Measurements from ENCODE around the gene ZNF784.
A peak's percentile ranks its signal among the peaks of the same experiment; 100 is the strongest.

Gene ZNF784

DNA sequence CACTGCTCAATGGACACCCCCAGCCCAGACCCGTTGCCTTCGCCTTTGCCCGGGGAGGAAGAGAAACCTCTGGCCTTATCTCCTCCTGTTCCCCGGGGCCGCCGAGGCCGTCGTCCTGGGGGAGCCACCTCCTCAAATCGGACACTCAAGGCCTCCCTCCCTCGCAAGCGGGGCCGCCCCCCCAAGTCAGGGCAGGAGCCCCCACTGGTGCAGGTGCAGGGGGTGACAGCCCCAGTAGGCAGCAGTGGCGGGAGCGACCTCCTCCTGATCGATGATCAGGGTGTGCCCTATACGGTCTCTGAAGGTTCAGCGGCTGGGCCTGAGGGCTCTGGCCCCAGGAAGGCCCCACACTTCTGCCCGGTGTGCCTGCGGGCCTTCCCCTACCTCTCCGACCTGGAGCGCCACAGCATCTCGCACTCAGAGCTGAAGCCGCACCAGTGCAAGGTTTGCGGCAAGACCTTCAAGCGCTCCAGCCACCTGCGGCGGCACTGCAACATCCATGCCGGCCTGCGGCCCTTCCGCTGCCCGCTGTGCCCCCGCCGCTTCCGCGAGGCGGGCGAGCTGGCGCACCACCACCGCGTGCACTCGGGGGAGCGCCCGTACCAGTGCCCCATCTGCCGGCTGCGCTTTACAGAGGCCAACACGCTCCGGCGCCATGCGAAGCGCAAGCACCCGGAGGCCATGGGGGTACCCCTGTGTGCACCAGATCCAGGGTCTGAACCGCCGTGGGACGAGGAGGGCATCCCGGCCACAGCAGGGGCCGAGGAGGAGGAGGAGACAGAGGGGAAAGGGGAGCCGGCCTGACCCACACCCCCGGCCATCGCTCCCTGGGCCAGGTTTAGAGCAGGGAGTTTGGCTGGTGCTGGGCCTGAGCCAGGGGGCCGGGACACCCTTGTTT, 22.0 kb downstream of the ZNF784 start:
- DNase-seq (ENCODE audit: low read depth in 3 of 3), result no peak

DNA sequence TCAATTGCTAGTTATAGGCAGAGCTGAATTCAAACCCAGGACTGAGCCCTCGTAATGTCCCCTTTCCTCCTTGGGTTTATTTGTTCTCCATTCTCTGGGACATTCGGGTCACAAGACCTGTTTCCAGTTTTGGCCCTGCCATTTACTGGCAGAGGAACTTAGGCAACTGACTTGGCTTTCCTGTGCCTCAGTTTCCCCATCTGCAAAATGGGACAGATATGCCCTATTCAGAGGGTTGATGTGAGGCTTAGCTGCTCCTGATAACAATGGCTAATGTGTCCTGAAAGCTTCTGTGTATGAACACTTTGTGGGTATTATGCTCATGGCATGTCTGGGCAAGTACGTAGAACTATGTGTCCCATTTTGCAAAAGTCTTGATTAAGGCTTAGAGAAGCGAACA, 23.3 kb downstream of the ZNF784 start:
- no peak for DNase-seq (ENCODE audit: low read depth in 3 of 3)

DNA sequence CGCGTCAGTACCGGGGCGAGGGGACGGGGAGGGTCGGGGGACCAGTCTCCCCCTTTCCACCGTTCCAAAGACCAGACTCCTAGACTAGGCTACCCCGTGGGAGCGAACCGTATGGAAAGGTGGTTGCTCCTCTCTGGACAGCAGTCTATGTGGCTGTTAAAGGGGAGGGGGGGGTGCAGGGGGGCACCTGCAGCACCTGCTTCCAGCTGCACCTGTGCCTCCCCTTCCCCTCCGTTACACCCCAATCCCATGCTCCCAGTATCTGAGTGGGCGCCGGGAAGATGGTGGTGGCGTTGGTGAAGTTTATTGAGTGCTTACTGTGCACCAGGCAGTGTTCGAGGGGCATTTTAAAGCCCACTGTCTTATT, 23.7 kb downstream of the ZNF784 start:
- no peak for DNase-seq (ENCODE audit: low read depth in 3 of 3)

DNA sequence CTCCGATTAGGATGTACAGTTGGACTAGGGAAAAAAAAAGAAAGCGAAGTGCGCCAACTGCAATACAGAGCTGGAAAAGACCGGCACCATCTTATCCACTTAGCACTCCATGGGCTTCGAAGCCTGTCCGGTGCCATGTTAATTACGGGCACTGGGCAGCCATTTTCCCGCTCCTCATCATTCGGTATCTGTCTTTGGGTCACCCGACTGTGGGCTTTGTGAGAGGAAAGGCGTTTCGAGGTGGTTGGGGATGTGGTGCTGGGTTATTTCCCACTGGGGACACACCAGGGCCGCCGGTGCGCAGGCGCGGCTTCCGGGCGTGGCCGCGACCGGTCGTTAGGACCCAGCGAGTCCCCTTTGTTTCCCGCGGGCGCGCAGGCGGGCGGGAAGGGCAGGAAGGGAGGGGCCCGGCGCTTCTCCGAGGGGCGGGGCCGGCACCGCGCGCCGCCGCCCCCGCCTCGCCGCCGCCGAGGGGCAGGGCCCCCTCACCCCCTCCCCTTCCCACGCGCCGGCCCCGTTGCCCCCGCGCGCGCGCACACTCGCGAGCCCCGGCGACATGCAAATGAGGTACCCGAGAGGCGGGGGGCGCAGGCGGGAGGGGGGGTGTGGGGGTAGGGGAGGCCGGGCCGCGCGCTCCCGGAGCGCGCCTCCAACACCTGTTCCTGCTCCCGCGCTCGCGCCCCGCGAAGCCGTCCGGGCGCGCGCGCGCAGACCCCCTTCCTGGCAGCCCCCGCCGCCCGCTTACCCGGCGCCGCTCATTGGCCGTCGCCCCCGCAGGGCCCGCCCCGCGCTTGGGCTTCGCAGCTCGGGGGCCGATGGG, 24.3 kb downstream of the ZNF784 start, which contains the start of gene ZNF524:
Gene ZNF524 (plus strand): TSS at position 447 of the 820 bp plus-strand sequence. CDS start 1,825 bp downstream, outside the sequence.
- peak; percentile 68 to 80 (median 72) for DNase-seq (ENCODE audit: low read depth in 3 of 3)

DNA sequence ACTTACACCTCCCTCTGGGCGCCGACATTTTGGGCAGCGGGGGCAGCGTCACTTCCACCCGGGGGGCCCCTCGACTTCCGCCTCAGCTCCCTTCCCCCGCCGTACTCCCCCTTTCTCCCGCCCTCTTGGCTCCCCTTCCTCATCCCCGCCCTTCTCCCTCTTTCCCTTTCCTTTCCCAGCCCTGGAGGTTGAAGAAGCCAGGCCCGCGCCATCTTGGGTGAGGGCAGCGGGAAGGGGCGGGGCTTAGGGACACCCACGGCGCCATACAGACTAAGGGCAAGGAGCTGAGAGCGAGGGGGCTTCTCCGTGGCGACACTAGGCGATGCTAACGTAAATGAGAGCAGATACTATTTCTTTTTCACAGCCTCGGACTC, 24.9 kb downstream of the ZNF784 start, which contains the start of gene FIZ1:
Gene FIZ1 (minus strand): TSS at position 50 of the 374 bp plus-strand sequence. CDS start 1,652 bp downstream, outside the sequence.
- peak; percentile 93 to 95 (median 95) for DNase-seq (ENCODE audit: low read depth in 3 of 3)

DNA sequence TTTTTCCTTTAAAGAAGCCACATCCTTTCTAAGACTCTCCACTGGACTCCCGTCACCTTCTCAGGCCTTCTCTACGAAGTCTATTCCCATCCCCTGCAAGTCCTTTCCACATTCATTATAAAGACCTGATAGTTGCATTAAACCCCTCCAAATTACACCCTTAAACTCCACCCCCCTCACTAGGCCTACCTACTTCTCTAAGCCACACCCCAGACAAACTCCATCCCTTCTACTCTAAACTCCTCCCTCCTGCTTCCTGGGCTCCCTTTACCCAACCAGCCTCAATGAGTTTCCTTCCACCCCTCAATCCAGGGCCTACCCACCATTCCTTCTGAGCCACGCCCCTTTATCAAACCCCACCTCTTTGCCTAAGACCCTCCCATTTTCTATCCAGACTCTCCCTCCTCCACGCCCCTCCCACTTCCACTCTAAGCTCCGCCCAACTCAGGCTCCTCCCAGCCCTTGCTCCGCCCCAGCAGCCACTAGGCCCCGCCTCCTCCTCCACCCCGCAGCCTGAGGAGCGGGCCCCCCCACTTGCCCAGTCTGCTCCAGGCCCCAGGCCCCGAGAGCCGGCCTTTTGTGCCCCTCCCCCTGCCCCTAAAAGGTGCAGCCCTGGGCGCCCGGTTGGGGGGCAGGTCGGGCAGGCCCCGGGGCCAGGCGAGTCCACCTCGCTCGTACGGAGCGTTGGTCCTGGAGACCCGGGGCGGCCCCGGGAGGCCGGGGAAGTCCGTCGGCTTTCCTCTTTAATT, 25.5 kb downstream of the ZNF784 start:
- DNase-seq (ENCODE audit: low read depth in 3 of 3), result peak; percentile 89 to 95 (median 92)

DNA sequence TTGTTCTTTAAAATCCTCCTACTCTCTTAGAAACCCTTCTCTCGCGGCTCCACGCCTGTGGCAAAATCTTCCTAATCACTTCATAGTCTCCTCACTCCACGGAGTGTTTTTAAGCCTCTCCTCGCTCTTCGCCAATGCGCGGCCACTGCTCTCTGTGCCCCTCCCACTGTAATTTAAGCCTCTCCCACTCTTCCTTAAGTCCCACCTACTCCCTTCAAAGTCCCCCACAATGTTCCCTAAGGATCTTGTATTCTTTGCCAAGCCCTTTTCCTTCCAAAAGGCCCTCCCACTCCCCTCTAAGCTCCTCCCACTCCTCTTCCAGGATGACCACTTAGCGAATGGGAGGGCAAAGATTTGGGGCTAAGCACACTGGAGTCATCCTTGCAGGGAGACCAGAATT, 26.3 kb downstream of the ZNF784 start:
- no peak for DNase-seq (ENCODE audit: low read depth in 3 of 3)

DNA sequence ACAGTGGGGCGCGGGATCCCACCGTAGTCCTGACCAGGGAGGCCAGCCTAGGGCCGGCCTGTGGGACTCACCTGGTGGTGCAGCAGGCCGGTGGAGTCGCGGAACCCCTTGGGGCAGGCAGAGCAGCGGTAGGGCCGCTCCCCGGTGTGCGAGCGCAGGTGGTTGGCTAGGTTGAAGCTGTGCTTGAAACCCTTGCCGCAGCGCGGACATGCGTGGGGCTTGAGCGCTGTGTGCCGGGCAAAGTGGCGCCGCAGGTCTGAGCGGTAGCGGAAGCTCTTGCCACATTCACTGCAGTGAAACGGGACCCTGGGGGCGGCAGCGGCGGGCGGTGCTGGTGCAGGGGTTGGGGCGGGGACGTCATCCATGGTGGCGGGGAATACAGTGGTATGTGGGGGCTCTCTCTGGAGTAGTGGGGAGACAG, 26.9 kb downstream of the ZNF784 start:
- no peak for DNase-seq (ENCODE audit: low read depth in 3 of 3)

DNA sequence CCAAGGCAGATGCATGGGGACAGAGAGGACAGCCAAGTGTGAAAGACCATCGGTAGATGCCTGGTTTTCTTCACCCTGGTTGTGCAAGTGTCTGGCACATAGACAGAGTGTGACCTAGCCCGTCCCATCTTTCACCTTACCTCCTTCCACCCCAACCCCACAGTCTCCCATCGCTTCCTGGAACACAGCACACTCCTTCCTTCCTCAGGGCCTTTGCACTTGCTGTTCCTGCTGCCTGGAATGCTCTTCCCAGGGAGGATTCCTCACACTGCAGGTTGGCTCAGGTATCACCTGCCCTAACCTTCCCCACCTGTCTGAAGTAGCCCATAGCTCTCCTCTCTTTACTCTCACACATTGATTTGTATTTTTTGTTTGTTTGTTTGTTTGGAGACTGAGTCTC, 28.1 kb downstream of the ZNF784 start:
- DNase-seq (ENCODE audit: low read depth in 3 of 3), result no peak

DNA sequence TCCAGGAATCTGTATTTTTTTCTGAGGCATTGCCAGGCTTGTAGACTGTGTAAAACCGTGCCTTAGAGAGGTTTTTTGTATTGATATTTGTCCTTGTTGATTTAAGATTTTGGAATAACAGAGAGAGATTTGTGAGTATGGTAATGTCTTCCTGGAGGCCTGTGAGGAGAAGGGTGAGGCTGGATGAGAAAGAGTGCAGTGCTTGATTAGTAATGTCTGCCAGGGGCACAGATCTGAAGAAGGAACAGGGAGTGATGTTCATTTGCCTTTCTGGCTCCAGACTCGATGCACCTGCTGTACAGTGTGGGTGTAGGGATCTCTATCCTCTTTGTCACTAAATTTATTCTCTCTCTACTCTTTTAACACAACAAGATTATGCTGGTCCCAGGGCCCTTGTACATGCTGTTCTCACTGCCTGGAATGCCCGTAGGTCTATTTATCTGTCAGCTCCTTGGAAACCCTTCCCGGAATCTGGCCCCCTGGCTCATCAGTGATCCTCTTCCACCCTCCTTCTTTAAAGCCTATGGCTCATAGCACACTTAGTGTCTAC, 29.3 kb downstream of the ZNF784 start:
- no peak for DNase-seq (ENCODE audit: low read depth in 3 of 3)

DNA sequence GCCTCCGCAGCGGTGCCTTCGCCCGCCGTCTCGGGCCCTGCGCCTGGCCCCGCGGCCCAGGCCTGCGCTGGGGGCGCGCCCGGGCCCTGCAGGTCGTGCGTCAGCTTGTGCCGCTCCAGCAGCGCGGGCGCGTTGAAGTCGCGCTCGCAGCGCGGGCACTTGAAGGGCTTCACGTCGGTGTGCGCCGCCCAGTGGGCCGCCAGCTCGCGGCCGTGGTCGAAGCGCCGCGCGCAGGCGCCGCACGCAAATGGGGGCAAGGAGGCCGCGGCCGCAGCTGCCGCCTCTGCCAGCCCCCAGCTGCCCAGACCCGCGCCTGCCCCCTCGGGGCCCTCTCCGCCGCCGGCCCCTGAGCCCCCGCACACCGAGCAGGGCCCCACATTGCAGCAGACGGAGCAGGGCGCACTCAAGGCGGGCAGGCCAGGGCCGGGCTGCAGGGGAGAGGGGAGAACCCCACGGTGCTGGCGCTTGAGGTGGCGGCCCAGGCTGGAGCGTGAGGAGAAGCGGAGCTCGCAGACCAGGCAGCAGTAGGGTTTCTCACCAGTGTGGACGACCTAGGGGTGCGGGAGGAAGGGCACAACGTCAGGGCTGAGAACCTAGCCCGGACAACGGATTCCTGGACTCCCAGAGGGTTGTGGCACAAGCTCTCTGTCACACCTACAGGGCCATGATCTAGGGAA, 31.1 kb downstream of the ZNF784 start:
- no peak for DNase-seq (ENCODE audit: low read depth in 3 of 3)

DNA sequence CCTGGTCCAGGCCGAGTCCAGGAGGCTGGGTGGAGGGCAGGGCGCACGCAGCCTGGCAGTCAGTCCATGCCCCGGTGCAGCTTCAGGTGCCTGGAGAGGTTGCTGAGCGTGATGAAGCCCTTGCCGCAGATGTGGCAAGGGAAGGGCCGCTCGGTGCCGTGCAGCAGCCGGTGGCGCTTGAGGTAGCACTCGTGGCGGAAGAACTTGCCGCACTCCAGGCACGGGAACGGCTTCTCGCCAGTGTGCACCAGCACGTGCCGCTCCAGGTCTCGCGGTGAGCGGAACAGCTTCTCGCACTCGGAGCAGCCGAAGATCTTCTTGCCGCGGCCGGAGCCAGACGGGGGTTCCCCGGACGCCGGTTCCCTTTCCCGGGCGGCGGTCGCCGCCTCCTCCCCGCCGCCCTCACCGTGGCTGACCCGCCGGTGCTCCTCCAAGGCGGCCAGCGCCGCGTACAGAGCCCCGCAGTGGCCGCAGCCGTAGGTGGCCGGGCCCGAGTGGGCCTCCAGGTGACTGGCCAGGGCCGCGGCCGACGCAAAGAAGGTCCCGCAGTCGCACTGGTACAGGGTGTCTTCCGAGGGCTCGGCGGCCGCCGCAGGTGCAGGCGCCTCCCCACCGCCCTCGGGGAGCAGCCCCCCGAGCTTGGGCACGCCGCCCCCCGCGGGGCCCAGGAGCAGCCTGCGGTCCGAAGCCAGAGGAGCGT, 31.8 kb downstream of the ZNF784 start:
- no peak for DNase-seq (ENCODE audit: low read depth in 3 of 3)

DNA sequence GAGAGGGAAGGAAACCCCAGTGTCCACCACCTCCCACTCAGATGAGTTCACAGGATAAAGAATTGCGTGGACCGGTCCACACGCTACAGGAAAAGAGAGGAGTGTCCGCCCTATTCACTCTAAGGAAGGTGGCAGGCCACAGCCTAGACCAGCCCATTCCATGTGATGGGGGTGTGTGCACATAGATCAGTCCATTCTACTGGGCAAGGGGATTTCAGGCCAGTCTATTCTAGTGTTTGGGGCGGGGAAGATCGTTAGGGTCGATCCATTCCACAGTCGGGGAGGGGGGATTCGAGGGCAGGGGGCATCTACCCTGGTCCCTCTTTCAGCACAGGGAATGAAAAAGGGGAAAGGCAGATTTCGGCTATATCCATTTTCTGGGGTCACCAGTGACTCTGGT, 32.8 kb downstream of the ZNF784 start:
- DNase-seq (ENCODE audit: low read depth in 3 of 3), result no peak

DNA sequence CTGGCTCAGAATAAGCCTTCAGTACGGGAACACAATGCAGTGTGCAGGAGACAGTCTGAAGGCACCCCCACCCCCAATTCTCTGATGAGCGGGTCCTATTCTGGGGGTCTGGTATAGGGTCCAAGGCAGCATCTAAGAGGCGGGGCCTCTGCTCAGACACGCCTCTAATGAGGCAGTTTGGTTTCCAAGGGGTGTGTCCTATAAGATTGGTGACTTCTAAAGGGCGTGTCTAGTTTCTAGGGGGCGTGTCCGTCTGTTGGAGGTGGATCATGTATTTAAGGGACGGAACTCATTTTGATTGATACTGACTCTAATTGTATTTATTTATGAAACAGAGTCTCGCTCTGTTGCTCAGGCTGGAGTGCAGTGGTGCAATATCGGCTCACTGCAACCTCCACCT, 33.7 kb downstream of the ZNF784 start:
- no peak for DNase-seq (ENCODE audit: low read depth in 3 of 3)

DNA sequence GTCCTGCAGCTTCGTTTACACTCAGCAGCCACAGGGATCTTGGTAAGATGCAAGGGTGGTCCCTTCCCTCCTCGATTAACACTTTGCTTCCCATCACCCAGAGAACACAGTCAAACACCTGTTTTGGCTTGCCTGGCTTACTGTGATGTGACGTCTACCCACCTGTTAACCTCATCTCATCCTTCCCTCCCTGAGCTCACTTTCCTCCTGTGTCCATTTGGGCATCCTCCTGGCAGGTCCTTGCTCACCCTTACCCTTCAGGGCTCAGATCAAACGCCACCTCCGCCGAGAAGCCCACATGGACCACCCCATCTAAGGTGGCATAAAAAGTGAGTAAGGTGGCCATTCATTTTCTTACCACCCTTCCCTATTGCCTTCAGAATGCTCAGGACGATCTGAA, 34.3 kb downstream of the ZNF784 start:
- no peak for DNase-seq (ENCODE audit: low read depth in 3 of 3)

DNA sequence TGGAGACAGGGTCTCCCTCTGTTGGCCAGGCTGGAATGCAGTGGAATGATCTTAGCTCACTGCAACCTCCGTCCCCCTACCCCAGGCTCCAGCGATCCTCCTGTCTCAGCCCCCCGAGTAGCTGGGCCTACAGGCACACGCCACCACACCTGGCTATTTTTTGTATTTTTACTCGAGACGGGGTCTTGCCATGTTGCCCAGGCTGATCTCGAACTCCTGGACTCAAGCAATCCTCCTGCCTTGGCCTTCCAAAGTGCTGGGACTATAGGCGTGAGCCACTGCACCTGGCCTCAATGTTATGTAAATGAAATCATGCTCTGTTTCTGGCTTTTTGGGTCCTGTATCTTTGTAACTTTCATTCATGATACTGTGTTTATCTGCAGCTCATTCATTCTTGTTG, 35.6 kb downstream of the ZNF784 start:
- no peak for DNase-seq (ENCODE audit: low read depth in 3 of 3)

DNA sequence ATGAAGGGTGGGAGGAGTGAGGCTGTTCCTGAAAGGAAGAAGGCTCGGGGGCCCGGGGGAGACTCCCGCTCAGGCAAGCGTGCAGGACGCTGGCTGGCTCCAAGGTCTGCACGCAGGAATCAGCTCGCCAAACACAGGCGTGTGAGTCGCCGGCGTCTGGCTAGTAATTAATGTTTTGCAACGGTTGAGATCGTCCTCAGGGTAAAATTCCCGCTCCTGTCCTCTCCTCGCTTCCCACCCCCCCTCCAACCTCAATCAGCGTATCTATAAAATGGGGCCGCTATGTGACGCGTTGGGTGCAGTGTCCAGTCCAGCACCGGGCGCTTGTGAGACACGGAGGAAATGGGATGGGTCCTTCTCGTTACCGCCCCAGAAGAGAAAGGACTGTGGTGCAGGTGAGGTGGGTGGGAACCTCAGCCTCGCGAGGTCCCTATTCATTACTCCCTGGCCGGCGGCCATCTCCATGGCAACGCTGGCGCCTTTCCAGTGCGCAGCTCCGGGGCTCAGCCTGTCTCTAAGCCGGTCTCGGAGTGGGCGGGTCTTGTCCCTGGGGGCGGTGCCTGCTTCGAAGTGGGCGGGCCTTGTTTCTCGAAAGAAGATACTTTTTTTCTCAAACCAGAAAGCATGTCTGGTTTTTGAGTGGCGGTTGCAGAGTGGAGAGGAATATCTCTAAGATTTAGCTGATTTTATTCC, 37.2 kb downstream of the ZNF784 start:
- peak; percentile 89 to 91 (median 90) for DNase-seq (ENCODE audit: low read depth in 3 of 3)

DNA sequence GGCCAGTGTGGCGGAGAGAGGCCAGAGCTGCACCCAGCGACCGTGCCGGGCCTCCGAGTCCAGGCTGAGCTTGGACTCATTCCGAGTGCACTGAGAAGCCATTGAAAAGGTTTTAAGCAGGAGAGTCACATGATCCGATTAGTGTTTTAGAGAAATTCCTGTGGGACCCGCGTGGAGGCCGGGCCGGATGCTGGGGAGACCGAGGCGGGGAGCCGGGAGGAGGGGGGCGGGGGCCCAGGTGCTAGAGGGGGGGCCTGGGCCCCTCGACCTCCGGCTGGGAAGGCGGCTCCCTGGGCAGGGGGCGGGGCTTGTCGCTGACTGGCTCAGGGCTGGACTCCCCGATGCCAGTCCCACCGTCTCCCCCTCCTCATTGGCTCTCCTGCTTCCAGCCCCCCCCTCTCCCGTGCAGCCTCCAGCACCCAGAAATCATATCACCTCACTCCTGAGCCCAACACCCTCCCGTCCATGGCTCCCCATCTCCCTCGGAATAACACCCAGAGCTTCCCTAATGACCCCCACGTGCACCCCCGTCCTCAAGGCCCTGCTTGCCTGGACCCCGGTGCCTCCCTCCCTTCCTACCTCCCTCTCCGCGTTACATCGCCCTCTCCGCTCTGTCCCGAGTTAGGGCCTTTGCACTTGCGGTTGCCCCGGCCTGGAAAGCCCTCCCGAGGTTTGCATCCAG, 38.6 kb downstream of the ZNF784 start:
- peak in 1 of 3 donors; percentile 53 for DNase-seq (ENCODE audit: low read depth in 3 of 3)

DNA sequence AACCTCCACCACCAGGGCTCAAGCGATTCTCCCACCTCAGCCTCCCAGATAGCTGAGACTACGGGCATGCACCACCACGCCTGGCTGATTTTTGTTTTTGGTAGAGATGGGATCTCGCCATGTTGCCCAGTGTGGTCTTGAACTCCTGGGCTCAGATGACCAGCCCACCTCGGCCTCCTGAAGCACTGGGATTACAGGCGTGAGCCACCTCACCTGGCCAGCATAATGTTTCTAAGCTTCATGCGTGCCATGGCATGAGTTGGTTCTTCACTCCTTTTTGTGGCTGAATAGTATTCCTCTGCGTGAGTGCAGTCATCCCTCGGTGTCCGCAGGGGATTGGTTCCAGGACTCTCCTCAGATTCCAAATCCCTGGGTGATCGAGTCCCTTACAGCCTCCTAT, 39.5 kb downstream of the ZNF784 start:
- no peak for DNase-seq (ENCODE audit: low read depth in 3 of 3)

Data from stimulated activated CD4-positive, alpha-beta T cell treated with anti-CD3 and anti-CD28 coated beads, TNF-alpha, amount 100 ng/mL, for 48 hours (primary cell).